Erythroblast (primary cell): ENCODE data around the gene KCNQ5.

Source experiments
- GATA1 ChIP-seq: IDR thresholded peaks from 2 replicates; pipeline ENCODE4 v1.6.1; 2011; ENCODE audit warnings: low read depth, mild to moderate bottlenecking, control low read depth, low read length, moderate library complexity
- POLR2A ChIP-seq: IDR thresholded peaks from 2 replicates; pipeline ENCODE4 v1.6.1; 2011; ENCODE audit warnings: mild to moderate bottlenecking, low read length

GRCh38 chr6:72580281-72580940 lies 41.5 kb upstream of the KCNQ5 start:
- TF ChIP-seq POLR2A, result no peak
- TF ChIP-seq GATA1, result no peak
